ENCODE results near the gene GALNTL6. TPM values are rescaled to one million over a fixed set of nuclear protein-coding genes. Genes with fewer than 3 reads are reported as not detected.

The GALNTL6 gene
- total and polyA plus RNA-seq, 2 of the 4 experiments (the other 2 are of a cell fraction): under 0.01 TPM; not detected in 1

GRCh38 chr4:172688534-172688933 is 875.3 kb downstream of the GALNTL6 start:
- BruUV-seq (replicated peaks): no TSS peak
- Histone ChIP-seq H3K4me3 (ENCODE audit: insufficient read depth, low read depth, low read length) (no peak overlapping the region), H2BK5ac (ENCODE audit: low read depth, low read length, poor library complexity, severe bottlenecking) (no peak overlapping the region), H2BK20ac (ENCODE audit: low read depth, low read length) (no peak overlapping the region), H3K36me3 (ENCODE audit: control insufficient read depth, insufficient read depth, low read length) (no peaks in the 10 kb centered on the region), H3K4me1 (ENCODE audit: control insufficient read depth, insufficient read depth, low read length) (no peaks in the 10 kb centered on the region), H3K27me3 (ENCODE audit: control insufficient read depth, insufficient read depth, low read length) (no peaks in the 10 kb centered on the region), H3K18ac (ENCODE audit: low read depth, low read length) (no peak overlapping the region), H4K8ac (ENCODE audit: low read depth in 2 of 2, low read length in 2 of 2) (no peak overlapping the region), H3K9ac (ENCODE audit: low read depth, low read length) (no peak overlapping the region), H3K56ac (ENCODE audit: extremely low read depth, insufficient read depth, low read length) (no peak overlapping the region), H3K9me3 (ENCODE audit: control insufficient read depth, insufficient read depth, low read length) (peaks cover 3% of the 10 kb centered on the region; the same call in 1 of the 2 replicates), H3K4me2 (ENCODE audit: low read depth, low read length) (no peak overlapping the region), H3K14ac (replicated peaks; ENCODE audit: low read depth, low read length) (no peak overlapping the region), H3K9me1 (ENCODE audit: insufficient read depth, low read length) (no peaks in the 10 kb centered on the region), H2AFZ (replicated peaks; ENCODE audit: low read length, poor library complexity) (no peak overlapping the region), H2AK9ac (replicated peaks; ENCODE audit: low read depth, low read length, poor library complexity) (no peak overlapping the region), H2BK15ac (ENCODE audit: low read depth, low read length) (no peak overlapping the region), H3K27ac (ENCODE audit: insufficient read depth, low read length) (no peak overlapping the region), H2BK120ac (ENCODE audit: low read depth, low read length) (no peak overlapping the region), H3K4ac (ENCODE audit: low read depth, low read length) (no peak overlapping the region), H3K23ac (ENCODE audit: low read depth, low read length) (no peak overlapping the region), H4K20me1 (ENCODE audit: insufficient read depth, low read length) (no peaks in the 10 kb centered on the region), H4K5ac (ENCODE audit: low read depth, low read length) (no peak overlapping the region), H2AK5ac (ENCODE audit: low read depth, low read length) (no peak overlapping the region), H3K79me1 (ENCODE audit: low read depth in 1 of 2, low read length in 2 of 2) (no peaks in the 10 kb centered on the region), H4K91ac (ENCODE audit: insufficient read depth, low read depth, low read length) (no peak overlapping the region)
- in situ Hi-C loops (cut with MboI; ENCODE audit: low sequenced_read_pairs) (no loop called here), dilution Hi-C loops (cut with HindIII; ENCODE audit: low sequenced_read_pairs, unreplicated experiment) (no loop called here), intact Hi-C loops (cut with micrococcal nuclease) (no loop called here)
- ATAC-seq (ENCODE audit: low read depth) (no peak), DNase-seq (no peak)
- no CpG with 5 or more reads among the region's 1 CpG for WGBS, 2 experiments (ENCODE audit: extremely low coverage in 2 of 2, insufficient read length in 1 of 2)
- TF ChIP-seq RCOR1 (IDR thresholded peaks at IDR 0.05; ENCODE audit: insufficient replicate concordance, low read length) (no peak), RAD21 (IDR thresholded peaks at IDR 0.05; ENCODE audit: low read length) (no peak), SMC3 (IDR thresholded peaks at IDR 0.05; ENCODE audit: low read depth, low read length) (no peak)
- ChIA-PET CTCF (no interaction called here), POLR2A (ENCODE audit: unreplicated experiment) (no interaction called here)
